GM12878 (cell line): ENCODE results near the gene PTPRD. TPM values are rescaled to one million over a fixed set of nuclear protein-coding genes. Genes with fewer than 3 reads are reported as not detected.

Source experiments
- ATAC-seq: fragments of 200-7000 bp; cut with Tn5 transposase; 3 replicates; pipeline ENCODE4 v1.9.1; 2020; ENCODE audit warnings: mild to moderate bottlenecking, moderate library complexity
- BruUV-seq: library from RNA; stranded (reverse); fragments of 400-500 nt; replicated peaks from 2 replicates; lab custom pipeline; 2021; lab: Mats Ljungman, UMichigan
- CTCF ChIA-PET: fragments of 300-600 bp; sonication (Branson Sonifier 250); formaldehyde crosslinking; extraction: SDS; loops from one replicate; lab custom pipeline; 2021; ENCODE audit warnings: inconsistent platforms; lab: Yijun Ruan, JAX
- POLR2A ChIA-PET: fragments of 350-600 bp; formaldehyde crosslinking; extraction: SDS; loops from one replicate; lab custom pipeline; 2021; ENCODE audit warnings: inconsistent platforms; lab: Charles Lee
- RAD21 ChIA-PET: fragments of 300-600 bp; sonication (Branson Sonifier 250); formaldehyde crosslinking; loops from one replicate; lab custom pipeline; 2023; ENCODE audit warnings: antibody characterized with exemption; ENCODE audit not compliant: unreplicated experiment; lab: Charles Lee
- SMC1A ChIA-PET: fragments of 300-600 bp; sonication (Branson Sonifier 250); formaldehyde crosslinking; loops from one replicate; lab custom pipeline; 2023; ENCODE audit not compliant: unreplicated experiment, uncharacterized antibody; lab: Charles Lee
- DNase-seq: peaks from one replicate; pipeline ENCODE4 v3.0.0-alpha.2; 2011; ENCODE audit warnings: low read depth, low spot score
- FAIRE-seq: peaks from 3 replicates; lab custom pipeline; 2011; peaks lifted over from hg19 to GRCh38; lab: Jason Lieb, UNC
- H2AFZ ChIP-seq: 2 replicates; pipeline ENCODE4 v1.6.0; 2011; ENCODE audit warnings: low read depth, low read length, control low read depth; ENCODE audit not compliant: control insufficient read depth
- H3K27ac ChIP-seq: 2 replicates; pipeline ENCODE4 v1.5.1; 2011; ENCODE audit warnings: control low read depth; ENCODE audit not compliant: control insufficient read depth, insufficient read depth
- H3K27me3 ChIP-seq, 2 experiments: replicated peaks in 1 of 2; 2 replicates each; pipeline versions ENCODE4 v1.6.0 to v1.6.1; 2011; ENCODE audit warnings: low read length in 1 of 2; ENCODE audit not compliant: control insufficient read depth in 2 of 2, insufficient read depth in 2 of 2
- H3K36me3 ChIP-seq, 2 experiments: 2 replicates each; pipeline ENCODE4 v1.5.1; 2011; ENCODE audit warnings: low read length in 1 of 2; ENCODE audit not compliant: control insufficient read depth in 2 of 2, insufficient read depth in 2 of 2
- H3K4me1 ChIP-seq: 2 replicates; pipeline ENCODE4 v1.6.1; 2011; ENCODE audit warnings: mild to moderate bottlenecking, low read length, moderate library complexity, mixed read lengths; ENCODE audit not compliant: control insufficient read depth, insufficient read depth
- H3K4me2 ChIP-seq: 2 replicates; pipeline ENCODE4 v1.6.0; 2011; ENCODE audit warnings: control low read depth; ENCODE audit not compliant: control insufficient read depth, insufficient read depth
- H3K4me3 ChIP-seq: fragments of 200-600 bp; sonication (generic); 2 replicates; pipeline ENCODE4 v1.5.1; 2016
- H3K79me2 ChIP-seq: 2 replicates; pipeline ENCODE4 v1.6.0; 2011; ENCODE audit warnings: low read length; ENCODE audit not compliant: control insufficient read depth, insufficient read depth
- H3K9ac ChIP-seq: 2 replicates; pipeline ENCODE4 v1.8.0; 2011; ENCODE audit warnings: low read length, control low read depth, mixed read lengths; ENCODE audit not compliant: control insufficient read depth, insufficient read depth
- H3K9me3 ChIP-seq: replicated peaks from 3 replicates; pipeline ENCODE4 v1.5.1; 2011; ENCODE audit warnings: mild to moderate bottlenecking, low read length; ENCODE audit not compliant: control insufficient read depth, insufficient read depth
- H4K20me1 ChIP-seq: 2 replicates; pipeline ENCODE4 v1.6.0; 2011; ENCODE audit not compliant: control insufficient read depth, insufficient read depth
- GABPA ChIP-seq: IDR thresholded peaks from 2 replicates; pipeline ENCODE4 v1.6.1; 2014; ENCODE audit warnings: antibody characterized with exemption, low read depth, mild to moderate bottlenecking, inconsistent platforms
- MEF2A ChIP-seq: IDR thresholded peaks from 2 replicates; pipeline ENCODE4 v1.6.1; 2011; ENCODE audit warnings: low read depth, mild to moderate bottlenecking, low read length, moderate library complexity; ENCODE audit not compliant: insufficient read depth
- in situ Hi-C: fragments of 300-500 bp; cut with MboI; formaldehyde crosslinking; loops from 9 replicates; pipeline ENCODE4 v1.14.3; 2018; ENCODE audit warnings: mixed read lengths
- intact Hi-C: fragments of 100-400 bp; cut with micrococcal nuclease; formaldehyde crosslinking; loops from one replicate; pipeline ENCODE4 v1.14.2; 2022; ENCODE audit not compliant: unreplicated experiment
- polyA plus RNA-seq, 11 experiments: library from polyadenylated mRNA; depleted of rRNA in 4 of 11; unstranded in 6 of 11; stranded (reverse) in 5 of 11; fragments of >200 nt; fragmentation: Nextera tagmentation in 4 of 11; fragmentation: Illumina TruSeq in 1 of 11; extraction: Ambion mirVana in 4 of 11; extraction: Trizol in 1 of 11; gene quantifications; 1 replicate in 1 of 11; 2 replicates in 10 of 11; pipeline versions ENCODE4 v1.2.1 to v1.2.3, GENCODE V29; 2011 to 2016; ENCODE audit warnings: inconsistent platforms in 2 of 11, missing spikeins in 2 of 11, low read depth in 1 of 11
- total RNA-seq, 4 experiments: library from RNA; depleted of rRNA in 3 of 4; stranded (reverse); fragments of >200 nt in 3 of 4; fragmentation: Illumina TruSeq in 1 of 4; extraction: Trizol in 1 of 4; gene quantifications; 2 replicates each; pipeline versions ENCODE4 v1.2.1 to v1.2.3, GENCODE V29; 2013 to 2021
- TF ChIP-seq, protein P1 (sequence below): IDR thresholded peaks from 2 replicates; pipeline ENCODE4 v1.6.1; 2012; ENCODE audit warnings: mild to moderate bottlenecking, low read depth, low read length
- TF ChIP-seq, protein P2 (sequence below): IDR thresholded peaks from 2 replicates; pipeline ENCODE4 v1.6.1; 2011; ENCODE audit warnings: low read depth, mild to moderate bottlenecking, low read length, moderate library complexity, borderline replicate concordance; ENCODE audit errors: extremely low read depth

PTPRD gene
- total and polyA plus RNA-seq, 10 of the 15 experiments (the other 5 are each of a cell fraction or from before 2014, with no cell fraction given), result under 0.01 to 0.05 (median 0.01) TPM; not detected in 7

DNA sequence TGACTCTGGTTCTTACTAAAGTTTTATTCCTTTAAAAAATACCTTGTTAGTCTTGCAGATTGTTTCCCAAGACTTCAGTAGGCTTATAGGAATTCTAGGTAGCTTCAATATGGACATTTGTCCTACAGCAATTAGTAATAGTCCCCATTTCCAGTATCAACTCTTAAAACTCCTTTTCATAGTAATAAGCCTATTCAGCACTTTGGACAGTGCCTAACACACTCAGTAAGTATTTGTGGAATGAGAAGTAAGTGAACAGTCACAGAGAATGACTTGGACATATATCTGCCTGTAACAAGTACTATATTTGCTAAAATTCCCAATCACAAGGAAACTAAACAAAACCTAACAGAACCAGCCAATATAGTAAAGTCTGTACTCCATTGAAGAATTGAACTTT is 1521.4 kb downstream of the PTPRD start:
- H3K4me1 ChIP-seq, result no peaks in the 10 kb centered on the region
- H3K27ac ChIP-seq, result no peak overlapping the region
- no TSS peak for BruUV-seq
- ChIA-PET RAD21 (no interaction called here), POLR2A (no interaction called here), SMC1A (no interaction called here), CTCF (no interaction called here)
- no peak overlapping the region for H2AFZ ChIP-seq
- ATAC-seq (no peak), DNase-seq (no peak), FAIRE-seq (no peak)
- in situ Hi-C loops (no loop called here), intact Hi-C loops (no loop called here)
- no peaks in the 10 kb centered on the region for H4K20me1 ChIP-seq
- H3K9me3 ChIP-seq, result no peaks in the 10 kb centered on the region
- H3K4me2 ChIP-seq, result no peak overlapping the region
- H3K9ac ChIP-seq, result no peak overlapping the region
- H3K36me3 ChIP-seq, result no peaks in the 10 kb centered on the region
- H3K79me2 ChIP-seq, result no peaks in the 10 kb centered on the region
- TF ChIP-seq, protein P1, sequence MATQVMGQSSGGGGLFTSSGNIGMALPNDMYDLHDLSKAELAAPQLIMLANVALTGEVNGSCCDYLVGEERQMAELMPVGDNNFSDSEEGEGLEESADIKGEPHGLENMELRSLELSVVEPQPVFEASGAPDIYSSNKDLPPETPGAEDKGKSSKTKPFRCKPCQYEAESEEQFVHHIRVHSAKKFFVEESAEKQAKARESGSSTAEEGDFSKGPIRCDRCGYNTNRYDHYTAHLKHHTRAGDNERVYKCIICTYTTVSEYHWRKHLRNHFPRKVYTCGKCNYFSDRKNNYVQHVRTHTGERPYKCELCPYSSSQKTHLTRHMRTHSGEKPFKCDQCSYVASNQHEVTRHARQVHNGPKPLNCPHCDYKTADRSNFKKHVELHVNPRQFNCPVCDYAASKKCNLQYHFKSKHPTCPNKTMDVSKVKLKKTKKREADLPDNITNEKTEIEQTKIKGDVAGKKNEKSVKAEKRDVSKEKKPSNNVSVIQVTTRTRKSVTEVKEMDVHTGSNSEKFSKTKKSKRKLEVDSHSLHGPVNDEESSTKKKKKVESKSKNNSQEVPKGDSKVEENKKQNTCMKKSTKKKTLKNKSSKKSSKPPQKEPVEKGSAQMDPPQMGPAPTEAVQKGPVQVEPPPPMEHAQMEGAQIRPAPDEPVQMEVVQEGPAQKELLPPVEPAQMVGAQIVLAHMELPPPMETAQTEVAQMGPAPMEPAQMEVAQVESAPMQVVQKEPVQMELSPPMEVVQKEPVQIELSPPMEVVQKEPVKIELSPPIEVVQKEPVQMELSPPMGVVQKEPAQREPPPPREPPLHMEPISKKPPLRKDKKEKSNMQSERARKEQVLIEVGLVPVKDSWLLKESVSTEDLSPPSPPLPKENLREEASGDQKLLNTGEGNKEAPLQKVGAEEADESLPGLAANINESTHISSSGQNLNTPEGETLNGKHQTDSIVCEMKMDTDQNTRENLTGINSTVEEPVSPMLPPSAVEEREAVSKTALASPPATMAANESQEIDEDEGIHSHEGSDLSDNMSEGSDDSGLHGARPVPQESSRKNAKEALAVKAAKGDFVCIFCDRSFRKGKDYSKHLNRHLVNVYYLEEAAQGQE, result peak; percentile 43; the same call in 1 of the 2 replicates
- TF ChIP-seq MEF2A (no peak), GABPA (no peak)
- TF ChIP-seq, protein P2, sequence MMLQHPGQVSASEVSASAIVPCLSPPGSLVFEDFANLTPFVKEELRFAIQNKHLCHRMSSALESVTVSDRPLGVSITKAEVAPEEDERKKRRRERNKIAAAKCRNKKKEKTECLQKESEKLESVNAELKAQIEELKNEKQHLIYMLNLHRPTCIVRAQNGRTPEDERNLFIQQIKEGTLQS, result no peak
- no peak overlapping the region for H3K4me3 ChIP-seq
- no peaks in the 10 kb centered on the region for H3K27me3 ChIP-seq
